ENCODE results near the gene AHCYL1. TPM values are rescaled to one million over a fixed set of nuclear protein-coding genes. Genes with fewer than 3 reads are reported as not detected.

Gene AHCYL1
- total RNA-seq, 4 donors from 2014 or later: 49.7 to 60.3 (median 53.0) TPM

DNA sequence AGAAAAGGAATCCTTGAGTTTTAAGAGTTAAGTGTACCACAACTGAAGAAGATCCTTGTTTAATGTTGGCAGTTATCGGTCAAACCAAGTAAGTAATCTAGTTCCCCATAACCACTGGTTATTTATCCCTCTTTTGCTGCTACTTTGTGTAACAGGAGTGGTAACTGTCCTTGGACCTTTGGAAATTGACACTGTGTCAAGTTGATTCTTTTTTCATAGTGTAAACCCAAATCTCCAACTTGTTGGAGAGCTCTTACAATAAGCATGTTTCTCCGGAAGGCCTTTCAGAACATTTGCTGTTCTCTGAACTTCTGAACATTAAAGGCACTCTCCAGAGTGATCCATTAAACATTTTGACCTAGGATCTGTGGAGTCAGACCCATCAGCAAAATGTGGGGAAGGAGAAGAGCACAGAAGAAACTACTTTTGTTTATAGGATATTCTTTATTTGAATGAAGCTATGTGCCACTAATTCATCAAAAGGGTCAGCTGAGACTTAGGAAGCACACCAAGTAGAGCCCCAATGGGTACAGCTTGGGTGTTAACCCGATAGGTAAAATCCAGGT, 3.9 kb downstream of the AHCYL1 start:
- DNase-seq: no peak
- no peak overlapping the region for H3K27ac ChIP-seq
- peaks cover 24 to 85% (median 48%) of the 10 kb centered on the region in 3 donors for H3K4me1 ChIP-seq
- H3K36me3 ChIP-seq: peaks cover 0 to 9% (median 0%) of the 10 kb centered on the region in 3 donors
- TF ChIP-seq, protein P1, sequence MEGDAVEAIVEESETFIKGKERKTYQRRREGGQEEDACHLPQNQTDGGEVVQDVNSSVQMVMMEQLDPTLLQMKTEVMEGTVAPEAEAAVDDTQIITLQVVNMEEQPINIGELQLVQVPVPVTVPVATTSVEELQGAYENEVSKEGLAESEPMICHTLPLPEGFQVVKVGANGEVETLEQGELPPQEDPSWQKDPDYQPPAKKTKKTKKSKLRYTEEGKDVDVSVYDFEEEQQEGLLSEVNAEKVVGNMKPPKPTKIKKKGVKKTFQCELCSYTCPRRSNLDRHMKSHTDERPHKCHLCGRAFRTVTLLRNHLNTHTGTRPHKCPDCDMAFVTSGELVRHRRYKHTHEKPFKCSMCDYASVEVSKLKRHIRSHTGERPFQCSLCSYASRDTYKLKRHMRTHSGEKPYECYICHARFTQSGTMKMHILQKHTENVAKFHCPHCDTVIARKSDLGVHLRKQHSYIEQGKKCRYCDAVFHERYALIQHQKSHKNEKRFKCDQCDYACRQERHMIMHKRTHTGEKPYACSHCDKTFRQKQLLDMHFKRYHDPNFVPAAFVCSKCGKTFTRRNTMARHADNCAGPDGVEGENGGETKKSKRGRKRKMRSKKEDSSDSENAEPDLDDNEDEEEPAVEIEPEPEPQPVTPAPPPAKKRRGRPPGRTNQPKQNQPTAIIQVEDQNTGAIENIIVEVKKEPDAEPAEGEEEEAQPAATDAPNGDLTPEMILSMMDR (IDR thresholded peaks at IDR 0.05): no peak
- TF ChIP-seq POLR2A (IDR thresholded peaks at IDR 0.05): no peak
- intact Hi-C loops (cut with DNase I): loop anchor here (10.0 kb wide), 1 partner anchor 444 kb away; the partner anchor contains the start of gene GNAI3
- WGBS, 2 donors: 91 to 94% methylated on average over 3 of the region's 3 CpGs
- H3K4me3 ChIP-seq: no peak overlapping the region
- no peaks in the 10 kb centered on the region for H3K9me3 ChIP-seq
- no peaks in the 10 kb centered on the region for H3K27me3 ChIP-seq

DNA sequence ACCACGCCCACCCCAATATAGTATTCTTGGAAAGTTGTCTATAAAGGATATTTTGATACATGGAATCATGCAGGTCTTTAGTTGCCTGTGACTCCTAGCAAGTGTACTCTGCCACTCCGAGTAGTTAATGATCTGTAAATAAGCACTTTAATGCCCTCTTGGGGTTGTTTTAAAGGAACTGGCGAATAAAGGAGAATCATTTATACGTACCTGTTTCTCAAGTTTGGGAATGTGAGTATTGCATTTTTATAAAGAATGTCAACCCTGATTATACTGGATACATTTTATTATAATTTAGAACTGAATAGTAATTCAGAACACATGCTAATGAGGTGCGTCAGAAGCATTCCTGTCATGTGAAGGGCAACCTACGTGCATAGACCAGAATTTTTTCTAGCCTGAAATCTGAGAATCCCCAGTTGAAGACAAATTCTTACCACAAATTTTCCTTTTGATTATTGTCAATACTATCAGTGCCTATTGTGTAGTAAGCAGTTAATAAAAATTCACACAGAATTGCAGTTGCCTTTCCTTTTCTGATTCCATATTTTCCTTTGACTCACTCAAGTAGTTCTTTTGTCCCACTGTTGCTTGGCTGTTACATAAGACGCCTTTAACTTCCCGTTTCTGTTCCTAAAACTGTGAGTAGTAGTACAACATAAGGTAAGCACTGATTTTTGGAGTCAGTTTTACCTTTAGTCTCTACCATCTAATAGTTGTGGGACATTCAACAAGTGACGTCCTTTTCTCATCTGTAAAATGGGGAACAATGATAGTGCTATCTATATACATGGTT, 5.1 kb downstream of the AHCYL1 start:
- TF ChIP-seq POLR2A (IDR thresholded peaks at IDR 0.05): no peak
- TF ChIP-seq, protein P1 (IDR thresholded peaks at IDR 0.05): no peak
- Histone ChIP-seq H3K27ac (peak overlapping the region in 1 of 4 donors; percentile 22), H3K27me3 (no peaks in the 10 kb centered on the region), H3K36me3 (peaks cover 0 to 9% (median 0%) of the 10 kb centered on the region in 3 donors), H3K4me1 (peaks cover 29 to 88% (median 50%) of the 10 kb centered on the region in 3 donors), H3K4me3 (no peak overlapping the region), H3K9me3 (no peaks in the 10 kb centered on the region)
- 63% methylated on average over 9 of the region's 9 CpGs for WGBS, 2 donors
- no peak for DNase-seq
- intact Hi-C loops (cut with DNase I): loop anchor here (10.0 kb wide), 1 partner anchor 445 kb away; the partner anchor contains the start of gene GNAI3

DNA sequence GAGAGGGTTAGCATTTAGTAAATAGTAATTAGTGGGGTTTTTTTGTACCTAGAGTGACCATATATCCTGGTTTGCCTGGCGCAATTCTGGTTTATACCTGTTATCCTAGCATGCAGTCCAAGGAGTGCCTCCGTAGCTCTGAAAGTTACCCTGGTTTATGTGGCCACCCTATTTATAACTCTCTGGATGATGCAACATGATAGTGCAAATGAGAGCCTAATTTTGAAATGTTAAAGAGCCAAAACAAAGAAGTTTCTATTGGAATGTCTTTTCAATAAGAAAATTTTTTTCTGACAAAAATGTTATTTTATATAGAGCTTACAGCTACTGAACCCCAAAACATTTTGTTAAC, 5.7 kb downstream of the AHCYL1 start:
- Histone ChIP-seq H3K4me3 (no peak overlapping the region), H3K27me3 (no peaks in the 10 kb centered on the region), H3K9me3 (no peaks in the 10 kb centered on the region), H3K27ac (peak overlapping the region in 1 of 4 donors; percentile 22), H3K36me3 (peaks cover 0 to 9% (median 0%) of the 10 kb centered on the region in 3 donors), H3K4me1 (peaks cover 28 to 93% (median 54%) of the 10 kb centered on the region in 3 donors)
- intact Hi-C loops (cut with DNase I): no loop called here
- 57 to 81% methylated on average over 2 of the region's 2 CpGs for WGBS, 2 donors
- no peak for DNase-seq
- TF ChIP-seq, protein P1 (IDR thresholded peaks at IDR 0.05): no peak
- no peak for TF ChIP-seq POLR2A (IDR thresholded peaks at IDR 0.05)

DNA sequence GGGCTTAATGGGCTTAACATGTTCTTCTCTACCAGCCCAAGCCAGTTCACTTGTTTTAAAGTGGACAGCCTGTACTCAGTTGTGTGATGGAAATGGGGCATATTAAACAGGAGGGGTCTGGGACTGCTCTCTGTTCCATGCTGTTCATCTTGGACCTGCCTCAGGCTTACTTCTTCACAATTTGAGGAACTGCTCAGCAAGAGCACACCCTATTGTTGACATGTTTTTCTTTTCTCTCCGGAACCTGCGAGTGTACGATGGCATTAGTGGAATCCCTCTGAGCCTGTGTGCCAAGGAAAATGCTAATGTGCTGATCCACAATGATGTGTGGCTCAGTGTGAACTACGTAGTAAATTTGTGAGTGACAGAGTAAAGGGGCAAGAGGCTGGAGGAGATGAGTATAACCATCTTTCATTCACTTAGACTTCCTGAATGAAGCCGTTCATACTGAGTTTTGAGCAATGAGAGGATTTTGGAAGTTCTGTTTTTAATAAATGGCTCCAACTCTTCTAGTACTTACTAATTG, 6.9 kb downstream of the AHCYL1 start:
- intact Hi-C loops (cut with DNase I): no loop called here
- H3K27ac ChIP-seq: no peak overlapping the region
- H3K4me1 ChIP-seq: peaks cover 18 to 93% (median 48%) of the 10 kb centered on the region in 3 donors
- DNase-seq: no peak
- no peaks in the 10 kb centered on the region for H3K27me3 ChIP-seq
- peaks cover 0 to 17% (median 0%) of the 10 kb centered on the region in 3 donors for H3K36me3 ChIP-seq
- no peak overlapping the region for H3K4me3 ChIP-seq
- 53 to 74% methylated on average over 5 of the region's 5 CpGs for WGBS, 2 donors
- TF ChIP-seq POLR2A (IDR thresholded peaks at IDR 0.05): no peak
- TF ChIP-seq, protein P1 (IDR thresholded peaks at IDR 0.05): no peak
- no peaks in the 10 kb centered on the region for H3K9me3 ChIP-seq

DNA sequence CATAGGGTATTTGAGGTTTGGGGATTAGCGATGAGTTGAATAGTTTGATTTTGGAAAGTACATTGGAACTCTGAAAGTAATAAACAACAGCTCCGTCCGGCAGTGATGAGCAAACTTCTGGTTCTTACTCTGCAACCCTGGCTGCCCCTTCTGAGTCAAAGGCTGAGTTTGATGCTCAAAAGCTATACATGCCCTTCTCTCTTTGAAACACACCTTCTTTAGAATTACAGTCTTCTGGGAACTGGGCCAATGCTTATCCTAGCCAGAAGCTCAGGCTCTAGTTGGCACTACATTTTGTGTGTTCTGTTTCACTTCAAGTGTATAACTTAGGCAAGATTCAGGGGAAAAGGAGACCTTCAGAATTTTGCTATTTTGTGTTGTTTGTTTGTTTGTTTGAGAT, 9.3 kb downstream of the AHCYL1 start:
- H3K9me3 ChIP-seq: no peaks in the 10 kb centered on the region
- H3K4me3 ChIP-seq: no peak overlapping the region
- intact Hi-C loops (cut with DNase I): no loop called here
- no peaks in the 10 kb centered on the region for H3K27me3 ChIP-seq
- 24 to 28% methylated on average over 3 of the region's 3 CpGs for WGBS, 2 donors
- peaks cover 0 to 19% (median 0%) of the 10 kb centered on the region in 3 donors for H3K36me3 ChIP-seq
- H3K27ac ChIP-seq: peak overlapping the region; percentile 5 to 69 (median 48)
- no peak for DNase-seq
- peaks cover 6 to 86% (median 40%) of the 10 kb centered on the region in 3 donors for H3K4me1 ChIP-seq
- TF ChIP-seq POLR2A (IDR thresholded peaks at IDR 0.05): no peak

Measured in esophagus squamous epithelium (tissue), 5 donors.